Upper lobe of left lung (tissue), 6 donors: ENCODE results near the gene MACROD2. TPM values are rescaled to one million over a fixed set of nuclear protein-coding genes. Genes with fewer than 3 reads are reported as not detected.

Experiments used
- ATAC-seq, 2 donors: fragments of 200-7000 bp; cut with Tn5 transposase; one replicate each; pipeline ENCODE4 v1.9.1; 2022; ENCODE audit warnings: mild to moderate bottlenecking in 2 of 2, moderate library complexity in 2 of 2; ENCODE audit not compliant: low FRiP score in 2 of 2
- DNase-seq, 2 donors: peaks; one replicate each; pipeline ENCODE4 v3.0.0-alpha.2; 2019 to 2020
- H3K27ac ChIP-seq, 4 donors: fragments of 200-600 bp; sonication (generic); one replicate each; pipeline ENCODE4 v1.5.1; 2016 to 2019
- H3K27me3 ChIP-seq, 4 donors: fragments of 200-600 bp; sonication (generic); one replicate each; pipeline ENCODE4 v1.5.1; 2017 to 2019
- H3K36me3 ChIP-seq, 4 donors: fragments of 200-600 bp; sonication (generic); one replicate each; pipeline ENCODE4 v1.5.1; 2016 to 2019
- H3K4me1 ChIP-seq, 4 donors: fragments of 200-600 bp; sonication (generic); one replicate each; pipeline ENCODE4 v1.5.1; 2018 to 2019
- H3K4me3 ChIP-seq, 4 donors: fragments of 200-600 bp; sonication (generic); one replicate each; pipeline ENCODE4 v1.5.1; 2017 to 2019; ENCODE audit warnings: mild to moderate bottlenecking in 2 of 4, moderate library complexity in 1 of 4
- H3K9me3 ChIP-seq, 4 donors: fragments of 200-600 bp; sonication (generic); one replicate each; pipeline ENCODE4 v1.5.1; 2018 to 2019
- EP300 ChIP-seq, 4 donors: sonication (generic); formaldehyde crosslinking; IDR thresholded peaks; one replicate each; pipeline ENCODE4 v1.5.1; 2017; ENCODE audit warnings: antibody characterized with exemption in 4 of 4, control low read depth in 2 of 4
- POLR2A ChIP-seq, 4 donors: fragments of 450-650 bp; IDR thresholded peaks; one replicate each; pipeline ENCODE4 v1.5.1; 2016 to 2017; ENCODE audit warnings: antibody characterized with exemption in 4 of 4, mild to moderate bottlenecking in 2 of 4
- POLR2AphosphoS5 ChIP-seq, 2 donors: sonication (generic); formaldehyde crosslinking; IDR thresholded peaks; one replicate each; pipeline ENCODE4 v1.5.1; 2017; ENCODE audit warnings: antibody characterized with exemption in 2 of 2
- WGBS, 2 donors: methylation state at CpG; one replicate each; pipeline ENCODE4 v1.1.5; 2017 to 2018; 5-methylcytosine and 5-hydroxymethylcytosine counted together
- total RNA-seq, 6 donors: library from RNA; depleted of rRNA in 4 of 6; stranded (reverse); fragments of >200 nt in 4 of 6; gene quantifications; one replicate each; pipeline versions ENCODE4 v1.1.0 to v1.2.1, GENCODE V29; 2016 to 2021
- TF ChIP-seq, protein P1 (sequence below), 6 experiments: fragments of 450-650 bp in 4 of 6; fragments of 200-600 bp in 2 of 6; sonication (generic) in 2 of 6; IDR thresholded peaks; one replicate each; pipeline ENCODE4 v1.5.1; 2016 to 2019; ENCODE audit warnings: antibody characterized with exemption in 6 of 6
- donor health status: DM: no; HTN: no; CAD: no; lungs with moderate emphysema.
- donor health status: DM: no; HTN: yes; CAD: no; lungs with severe emphysema.

MACROD2 gene
- total RNA-seq, 6 donors from 2014 or later = 20.7 to 84.3 (median 36.3) TPM

DNA sequence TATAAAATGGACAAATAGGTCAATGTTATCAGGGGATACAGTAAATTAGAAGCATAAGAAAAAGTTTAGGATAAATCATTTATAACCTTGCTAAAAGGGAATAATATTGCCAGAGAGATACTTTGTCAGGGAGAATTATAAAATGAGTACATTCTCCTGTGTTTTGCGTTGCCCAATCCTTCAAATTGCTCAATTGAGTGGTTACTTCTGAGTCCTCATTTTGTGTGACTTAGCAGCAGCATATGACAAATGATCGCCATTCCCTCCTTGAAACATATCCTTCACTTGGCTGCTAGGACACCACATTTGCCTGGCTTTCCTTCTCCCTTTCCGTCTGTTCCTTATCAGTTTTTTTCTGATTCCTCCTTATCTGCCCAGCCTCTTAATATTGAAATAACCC is 448.8 kb downstream of the MACROD2 start:
- DNase-seq = no peak
- no peaks in the 10 kb centered on the region for H3K4me1 ChIP-seq
- no peaks in the 10 kb centered on the region for H3K36me3 ChIP-seq
- no peak for TF ChIP-seq EP300 (IDR thresholded peaks at IDR 0.05)
- TF ChIP-seq POLR2AphosphoS5 (IDR thresholded peaks at IDR 0.05) = no peak
- TF ChIP-seq, protein P1, sequence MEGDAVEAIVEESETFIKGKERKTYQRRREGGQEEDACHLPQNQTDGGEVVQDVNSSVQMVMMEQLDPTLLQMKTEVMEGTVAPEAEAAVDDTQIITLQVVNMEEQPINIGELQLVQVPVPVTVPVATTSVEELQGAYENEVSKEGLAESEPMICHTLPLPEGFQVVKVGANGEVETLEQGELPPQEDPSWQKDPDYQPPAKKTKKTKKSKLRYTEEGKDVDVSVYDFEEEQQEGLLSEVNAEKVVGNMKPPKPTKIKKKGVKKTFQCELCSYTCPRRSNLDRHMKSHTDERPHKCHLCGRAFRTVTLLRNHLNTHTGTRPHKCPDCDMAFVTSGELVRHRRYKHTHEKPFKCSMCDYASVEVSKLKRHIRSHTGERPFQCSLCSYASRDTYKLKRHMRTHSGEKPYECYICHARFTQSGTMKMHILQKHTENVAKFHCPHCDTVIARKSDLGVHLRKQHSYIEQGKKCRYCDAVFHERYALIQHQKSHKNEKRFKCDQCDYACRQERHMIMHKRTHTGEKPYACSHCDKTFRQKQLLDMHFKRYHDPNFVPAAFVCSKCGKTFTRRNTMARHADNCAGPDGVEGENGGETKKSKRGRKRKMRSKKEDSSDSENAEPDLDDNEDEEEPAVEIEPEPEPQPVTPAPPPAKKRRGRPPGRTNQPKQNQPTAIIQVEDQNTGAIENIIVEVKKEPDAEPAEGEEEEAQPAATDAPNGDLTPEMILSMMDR (IDR thresholded peaks at IDR 0.05) = no peak
- no peak for TF ChIP-seq POLR2A (IDR thresholded peaks at IDR 0.05)
- H3K27me3 ChIP-seq = no peaks in the 10 kb centered on the region
- H3K9me3 ChIP-seq = peaks cover 0 to 3% (median under 1%) of the 10 kb centered on the region in 4 donors
- H3K27ac ChIP-seq = no peak overlapping the region
- no peak overlapping the region for H3K4me3 ChIP-seq
- no peak for ATAC-seq
- 52 to 60% methylated on average over 3 of the region's 3 CpGs for WGBS, 2 donors

DNA sequence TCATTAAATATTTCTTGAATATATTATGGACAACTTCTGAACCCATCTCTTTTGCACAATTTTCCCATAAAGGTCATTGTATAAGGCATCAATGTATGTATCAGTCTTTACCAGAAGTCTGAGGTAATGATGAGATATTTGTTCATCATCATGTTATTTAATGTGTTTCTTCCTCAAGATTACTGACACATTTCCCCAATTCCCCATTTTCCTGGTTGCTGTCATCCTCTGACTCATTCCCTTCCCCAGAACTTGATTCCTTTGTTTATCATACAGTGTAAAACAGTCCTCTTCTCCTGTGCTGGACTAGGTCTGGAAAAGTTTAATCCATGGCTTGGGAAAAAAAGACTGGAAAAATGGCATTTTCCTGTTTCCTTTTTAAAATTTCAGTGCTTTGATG is 450.0 kb downstream of the MACROD2 start:
- H3K9me3 ChIP-seq = no peaks in the 10 kb centered on the region
- no peak for ATAC-seq
- no peaks in the 10 kb centered on the region for H3K4me1 ChIP-seq
- no peak overlapping the region for H3K27ac ChIP-seq
- TF ChIP-seq, protein P1 (IDR thresholded peaks at IDR 0.05) = no peak
- H3K27me3 ChIP-seq = no peaks in the 10 kb centered on the region
- H3K4me3 ChIP-seq = no peak overlapping the region
- no peak for DNase-seq
- H3K36me3 ChIP-seq = no peaks in the 10 kb centered on the region

DNA sequence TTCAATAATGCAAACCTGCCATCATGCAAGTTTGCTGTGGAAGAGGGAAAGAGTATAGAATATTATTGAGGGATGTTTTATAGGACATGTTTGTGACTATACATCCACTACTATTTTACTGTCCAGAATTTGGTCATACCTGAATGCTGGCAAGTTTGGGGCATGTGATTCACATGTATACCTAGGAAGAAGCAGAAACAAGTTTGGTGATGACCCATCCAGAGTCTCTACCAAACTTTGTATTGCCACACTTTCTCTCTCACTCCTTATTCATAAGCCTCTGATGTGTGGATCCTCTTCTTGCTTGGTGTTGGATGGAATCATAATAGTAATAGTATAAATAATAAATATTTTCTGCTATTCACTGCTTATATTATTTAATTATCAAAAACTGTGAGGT is 450.6 kb downstream of the MACROD2 start:
- Histone ChIP-seq H3K9me3 (no peaks in the 10 kb centered on the region), H3K27ac (no peak overlapping the region), H3K4me1 (no peaks in the 10 kb centered on the region), H3K4me3 (no peak overlapping the region), H3K27me3 (no peaks in the 10 kb centered on the region), H3K36me3 (no peaks in the 10 kb centered on the region)
- ATAC-seq (no peak), DNase-seq (no peak)
- TF ChIP-seq EP300 (IDR thresholded peaks at IDR 0.05) (no peak), POLR2AphosphoS5 (IDR thresholded peaks at IDR 0.05) (no peak), POLR2A (IDR thresholded peaks at IDR 0.05) (no peak)
- TF ChIP-seq, protein P1 (IDR thresholded peaks at IDR 0.05) = no peak

DNA sequence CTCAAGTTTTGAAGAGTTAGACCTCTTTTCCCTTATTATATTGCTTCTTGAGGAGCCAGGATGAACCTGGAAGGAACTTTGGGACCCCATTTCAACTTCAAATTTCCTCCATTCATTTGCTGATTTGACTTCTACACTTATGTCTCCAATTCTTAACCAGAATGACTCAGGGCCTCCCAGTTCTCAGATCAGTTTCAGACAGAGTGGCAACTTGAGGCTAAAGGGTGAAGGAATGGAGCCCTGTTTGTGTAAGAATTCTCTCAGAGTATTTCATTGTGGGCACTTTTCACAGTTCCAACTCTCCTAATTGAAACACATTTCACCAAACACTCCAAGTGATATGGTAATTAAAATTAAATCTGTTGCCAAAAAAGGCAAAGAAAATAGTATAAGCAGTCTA is 451.1 kb downstream of the MACROD2 start:
- no peaks in the 10 kb centered on the region for H3K9me3 ChIP-seq
- H3K4me1 ChIP-seq = no peaks in the 10 kb centered on the region
- no peaks in the 10 kb centered on the region for H3K27me3 ChIP-seq
- DNase-seq (no peak), ATAC-seq (no peak)
- H3K4me3 ChIP-seq = no peak overlapping the region
- no peak overlapping the region for H3K27ac ChIP-seq
- TF ChIP-seq, protein P1 (IDR thresholded peaks at IDR 0.05) = no peak
- TF ChIP-seq EP300 (IDR thresholded peaks at IDR 0.05) (no peak), POLR2AphosphoS5 (IDR thresholded peaks at IDR 0.05) (no peak), POLR2A (IDR thresholded peaks at IDR 0.05) (no peak)
- no peaks in the 10 kb centered on the region for H3K36me3 ChIP-seq

DNA sequence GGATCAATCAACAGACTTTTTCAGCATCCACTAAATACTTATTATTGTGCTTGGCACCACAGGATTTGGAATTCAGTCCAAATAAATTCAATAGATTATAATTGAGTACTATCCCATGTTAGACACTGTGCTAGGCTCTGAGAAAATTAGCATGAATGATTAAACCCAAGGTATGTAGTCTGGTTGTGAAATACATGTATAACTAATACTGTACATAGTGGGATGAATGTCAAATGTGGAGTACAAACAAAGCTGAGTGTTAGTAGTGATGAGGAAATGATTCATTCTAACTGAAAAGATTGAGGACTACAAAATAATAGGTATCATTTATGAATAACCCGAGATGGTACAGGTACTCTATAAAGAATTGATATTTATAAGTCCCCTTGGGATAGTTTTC is 454.0 kb downstream of the MACROD2 start:
- H3K27ac ChIP-seq = no peak overlapping the region
- no peaks in the 10 kb centered on the region for H3K4me1 ChIP-seq
- TF ChIP-seq, protein P1 (IDR thresholded peaks at IDR 0.05) = no peak
- TF ChIP-seq POLR2AphosphoS5 (IDR thresholded peaks at IDR 0.05) = no peak
- no peak for TF ChIP-seq EP300 (IDR thresholded peaks at IDR 0.05)
- TF ChIP-seq POLR2A (IDR thresholded peaks at IDR 0.05) = no peak
- no peak overlapping the region for H3K4me3 ChIP-seq
- DNase-seq (no peak), ATAC-seq (no peak)
- no peaks in the 10 kb centered on the region for H3K9me3 ChIP-seq
- H3K36me3 ChIP-seq = no peaks in the 10 kb centered on the region
- no peaks in the 10 kb centered on the region for H3K27me3 ChIP-seq
- 44 to 65% methylated on average over 1 of the region's 1 CpG for WGBS, 2 donors
